Muscle layer of duodenum (tissue), 2 donors: Measurements from ENCODE around the gene SPRR1B.
"Not testable (repeated sequence)": the region's sequence is repeated elsewhere in the genome, so short reads cannot be mapped to it uniquely, and the experiment has no call there.

Source experiments
- H3K27ac ChIP-seq: one replicate; pipeline ENCODE4 v1.7.0; 2013; ENCODE audit warnings: mild to moderate bottlenecking, low read length
- H3K27me3 ChIP-seq: one replicate; pipeline ENCODE4 v1.7.0; 2013; ENCODE audit warnings: low read depth, mild to moderate bottlenecking, control low read depth, low read length
- H3K36me3 ChIP-seq, 2 donors: one replicate each; pipeline ENCODE4 v1.7.0; 2013; ENCODE audit warnings: low read length in 2 of 2, control low read depth in 1 of 2, mild to moderate bottlenecking in 1 of 2; ENCODE audit not compliant: insufficient read depth in 2 of 2, control insufficient read depth in 1 of 2
- H3K4me1 ChIP-seq, 2 donors: one replicate each; pipeline ENCODE4 v1.7.0; 2013; ENCODE audit warnings: low read length in 2 of 2, mild to moderate bottlenecking in 2 of 2, control low read depth in 1 of 2, moderate library complexity in 1 of 2; ENCODE audit not compliant: insufficient read depth in 2 of 2, control insufficient read depth in 1 of 2
- H3K4me3 ChIP-seq, 2 donors: one replicate each; pipeline ENCODE4 v1.7.0; 2013; ENCODE audit warnings: low read length in 2 of 2, low read depth in 1 of 2, mild to moderate bottlenecking in 1 of 2
- H3K9me3 ChIP-seq, 2 donors: one replicate each; pipeline ENCODE4 v1.7.0; 2013; ENCODE audit warnings: low read length in 2 of 2, control low read depth in 1 of 2, mild to moderate bottlenecking in 1 of 2; ENCODE audit not compliant: control insufficient read depth in 1 of 2
- donor health status: healthy.

The SPRR1B gene

DNA sequence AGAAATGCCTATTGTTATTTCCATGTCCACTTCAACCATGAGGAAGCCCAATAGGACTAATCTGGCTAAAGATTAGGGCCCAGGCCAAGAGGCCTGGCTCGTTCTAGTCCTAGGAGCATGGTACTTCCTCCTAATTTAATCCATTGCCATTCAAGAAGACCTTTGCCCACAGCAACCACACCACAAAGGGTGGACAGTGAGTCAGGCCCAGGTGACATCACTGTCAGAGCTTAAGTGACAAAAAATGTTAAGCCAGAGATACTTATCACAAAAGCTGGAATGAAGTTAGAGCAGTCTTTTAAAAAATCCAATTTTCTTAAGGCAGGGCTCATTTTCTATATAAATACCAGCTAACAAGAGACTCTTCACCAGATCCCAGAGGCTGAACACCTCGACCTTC lies 29.6 kb upstream of the SPRR1B start, which contains the start of gene SPRR3:
Gene SPRR3, plus strand, starts transcription at position 368 of the 400 bp plus-strand sequence. CDS start 1,272 bp downstream, outside the sequence.
- no peaks in the 10 kb centered on the region for H3K4me1 ChIP-seq
- H3K27me3 ChIP-seq, result no peaks in the 10 kb centered on the region
- no peak within 1 kb of the TSS for H3K4me3 ChIP-seq
- H3K9me3 ChIP-seq, result no peaks in the 10 kb centered on the region
- H3K36me3 ChIP-seq, result no peaks in the 10 kb centered on the region
- no peak within 1 kb of the TSS for H3K27ac ChIP-seq

DNA sequence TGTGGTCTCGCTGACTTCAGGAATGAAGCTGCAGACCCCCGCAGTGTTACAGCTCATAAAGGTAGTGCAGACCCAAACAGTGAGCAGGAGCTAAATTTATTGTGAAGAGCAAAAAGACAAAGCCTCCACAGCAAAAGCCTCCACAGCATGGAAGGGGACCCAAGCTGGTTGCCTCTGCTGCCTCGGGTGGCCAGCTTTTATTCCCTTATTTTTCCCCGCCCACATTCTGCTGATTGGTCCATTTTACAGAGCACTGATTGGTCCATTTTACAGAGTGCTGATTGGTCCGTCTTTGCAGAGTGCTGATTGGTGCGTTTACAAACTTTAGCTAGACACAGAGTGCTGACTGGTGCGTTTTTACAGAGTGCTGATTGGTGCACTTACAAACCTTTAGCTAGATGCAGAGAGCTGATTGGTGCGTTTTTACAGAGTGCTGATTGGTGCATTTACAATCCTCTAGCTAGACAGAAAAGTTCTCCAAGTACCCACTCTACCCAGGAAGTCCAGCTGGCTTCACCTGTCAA lies 19.7 kb upstream of the SPRR1B start:
- not testable (repeated sequence) for H3K9me3 ChIP-seq, H3K4me1 ChIP-seq, H3K27me3 ChIP-seq, H3K27ac ChIP-seq, H3K4me3 ChIP-seq, H3K36me3 ChIP-seq

DNA sequence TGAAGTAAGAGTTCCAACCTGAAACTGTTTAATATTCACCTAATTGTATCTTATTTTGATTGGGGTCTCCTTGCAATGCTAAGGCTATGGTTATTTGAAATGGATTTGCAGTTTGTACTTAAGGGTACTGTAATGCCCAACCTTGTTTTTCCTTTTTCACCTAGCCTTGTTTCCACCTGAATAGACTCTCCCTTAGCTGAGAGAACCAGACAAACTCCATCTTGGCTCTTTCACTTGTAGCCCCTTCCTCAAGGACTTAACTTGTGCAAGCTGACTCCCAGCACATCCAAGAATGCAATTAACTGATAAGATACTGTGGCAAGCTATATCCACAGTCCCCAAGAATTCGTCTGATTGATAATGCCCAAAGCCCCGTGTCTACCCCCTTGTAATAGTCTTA lies 9.2 kb upstream of the SPRR1B start:
- H3K27me3 ChIP-seq, H3K36me3 ChIP-seq, H3K4me1 ChIP-seq, H3K9me3 ChIP-seq, H3K4me3 ChIP-seq, H3K27ac ChIP-seq: not testable (repeated sequence)

GRCh38 chr1:153022340-153022739 lies 8.7 kb upstream of the SPRR1B start:
- H3K4me1 ChIP-seq, H3K9me3 ChIP-seq, H3K36me3 ChIP-seq, H3K27ac ChIP-seq, H3K27me3 ChIP-seq, H3K4me3 ChIP-seq: not testable (repeated sequence)

- no peaks in the 10 kb centered on the region for H3K4me1 ChIP-seq
- no peaks in the 10 kb centered on the region for H3K36me3 ChIP-seq
- H3K27me3 ChIP-seq, result no peaks in the 10 kb centered on the region
- no peak overlapping the region for H3K4me3 ChIP-seq
- H3K9me3 ChIP-seq, result no peaks in the 10 kb centered on the region
- no peak overlapping the region for H3K27ac ChIP-seq
Measured at GRCh38 chr1:153023109-153023508, 7.9 kb upstream of the SPRR1B start.

GRCh38 chr1:153024413-153024812 lies 6.6 kb upstream of the SPRR1B start:
- H3K9me3 ChIP-seq, result peaks cover 0 to 2% of the 10 kb centered on the region in 2 donors
- H3K36me3 ChIP-seq, result no peaks in the 10 kb centered on the region
- H3K4me1 ChIP-seq, result no peaks in the 10 kb centered on the region
- H3K27me3 ChIP-seq, result no peaks in the 10 kb centered on the region
- H3K27ac ChIP-seq, result no peak overlapping the region
- no peak overlapping the region for H3K4me3 ChIP-seq

GRCh38 chr1:153025797-153026196 lies 5.2 kb upstream of the SPRR1B start:
- no peaks in the 10 kb centered on the region for H3K36me3 ChIP-seq
- H3K27me3 ChIP-seq, result no peaks in the 10 kb centered on the region
- H3K27ac ChIP-seq, result no peak overlapping the region
- H3K9me3 ChIP-seq, result peaks cover 0 to 2% of the 10 kb centered on the region in 2 donors
- H3K4me3 ChIP-seq, result no peak overlapping the region
- no peaks in the 10 kb centered on the region for H3K4me1 ChIP-seq

DNA sequence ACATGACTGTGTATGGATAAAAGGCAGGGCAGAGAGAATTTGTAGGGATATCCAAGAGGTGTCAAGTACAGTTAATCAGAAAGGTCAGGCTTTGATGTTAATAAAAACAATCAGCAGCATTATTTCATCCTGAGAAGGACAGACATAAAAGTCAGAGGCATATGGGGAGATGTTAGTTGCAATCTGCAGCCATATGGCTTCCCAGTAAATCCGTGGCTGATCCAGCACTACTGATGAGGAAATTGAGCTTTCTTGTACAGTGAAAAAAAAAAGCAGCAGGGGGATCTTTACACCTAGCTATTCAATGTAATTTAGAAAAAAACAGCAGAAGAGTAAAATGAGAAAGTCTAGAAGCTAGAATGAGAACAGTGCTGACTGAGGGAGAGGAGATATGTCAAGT lies 2.2 kb upstream of the SPRR1B start:
- Histone ChIP-seq H3K4me3 (no peak overlapping the region), H3K27me3 (no peaks in the 10 kb centered on the region), H3K36me3 (no peaks in the 10 kb centered on the region), H3K4me1 (no peaks in the 10 kb centered on the region), H3K9me3 (peaks cover 0 to 2% of the 10 kb centered on the region in 2 donors), H3K27ac (no peak overlapping the region)

GRCh38 chr1:153032073-153032472 lies 1.1 kb downstream of the SPRR1B start:
- no peaks in the 10 kb centered on the region for H3K4me1 ChIP-seq
- no peak overlapping the region for H3K27ac ChIP-seq
- H3K27me3 ChIP-seq, result no peaks in the 10 kb centered on the region
- H3K36me3 ChIP-seq, result no peaks in the 10 kb centered on the region
- H3K9me3 ChIP-seq, result peaks cover 0 to 2% of the 10 kb centered on the region in 2 donors
- no peak overlapping the region for H3K4me3 ChIP-seq

- Histone ChIP-seq H3K9me3 (peaks cover 0 to 2% of the 10 kb centered on the region in 2 donors), H3K27me3 (no peaks in the 10 kb centered on the region), H3K4me3 (no peak overlapping the region), H3K27ac (no peak overlapping the region), H3K4me1 (no peaks in the 10 kb centered on the region), H3K36me3 (no peaks in the 10 kb centered on the region)
Measured at GRCh38 chr1:153032677-153033308, 1.8 kb downstream of the SPRR1B start.

DNA sequence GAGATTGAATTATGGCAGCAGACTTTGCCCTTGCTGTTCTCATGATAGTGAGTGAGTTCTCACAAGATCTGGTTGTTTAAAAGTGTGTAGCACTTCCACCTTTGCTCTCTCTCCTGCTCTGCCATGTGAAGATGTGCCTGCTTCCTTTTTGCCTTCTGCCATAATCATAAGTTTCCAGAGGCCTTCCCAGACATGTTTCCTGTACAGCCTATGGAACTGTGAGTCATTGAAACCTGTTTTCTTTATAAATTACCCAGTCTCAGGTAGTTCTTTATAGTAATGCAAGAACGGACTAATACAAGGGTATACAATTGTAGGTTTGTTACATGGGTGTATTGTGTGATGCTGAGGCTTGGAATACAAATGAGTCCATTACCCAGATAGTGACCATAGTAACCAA lies 4.2 kb downstream of the SPRR1B start:
- Histone ChIP-seq H3K27ac (no peak overlapping the region), H3K27me3 (no peaks in the 10 kb centered on the region), H3K9me3 (no peaks in the 10 kb centered on the region), H3K4me3 (no peak overlapping the region), H3K4me1 (no peaks in the 10 kb centered on the region), H3K36me3 (no peaks in the 10 kb centered on the region)
